Fibroblast of lung (primary cell): Measurements from ENCODE around the gene CEP85.

ENCODE experiments used
- CTCF ChIP-seq, 2 donors: IDR thresholded peaks in 1 of 2; conservative IDR thresholded peaks in 1 of 2; 1 replicate in 1 of 2; 2 replicates in 1 of 2; pipeline ENCODE4 v1.5.1; 2011 to 2012; ENCODE audit warnings: low read length in 2 of 2, control low read depth in 1 of 2, inconsistent platforms in 1 of 2, low read depth in 1 of 2, mild to moderate bottlenecking in 1 of 2
- EZH2 ChIP-seq: IDR thresholded peaks from 2 replicates; pipeline ENCODE4 v1.5.1; 2012; ENCODE audit warnings: low read length, control low read depth, mild to moderate bottlenecking; ENCODE audit errors: missing control alignments

GRCh38 chr1:26269198-26269550 lies 35.2 kb downstream of the CEP85 start:
- no peak for TF ChIP-seq CTCF (conservative IDR thresholded peaks at IDR 0.05 in 1 of 2, IDR thresholded peaks at IDR 0.05 in 1 of 2; ENCODE audit: low read depth in 1 of 2, low read length in 2 of 2)
- TF ChIP-seq EZH2: no peak
